ENCODE measurements around the gene SMIM9.
A peak's percentile ranks its signal among the peaks of the same experiment; 100 is the strongest.

Gene SMIM9

DNA sequence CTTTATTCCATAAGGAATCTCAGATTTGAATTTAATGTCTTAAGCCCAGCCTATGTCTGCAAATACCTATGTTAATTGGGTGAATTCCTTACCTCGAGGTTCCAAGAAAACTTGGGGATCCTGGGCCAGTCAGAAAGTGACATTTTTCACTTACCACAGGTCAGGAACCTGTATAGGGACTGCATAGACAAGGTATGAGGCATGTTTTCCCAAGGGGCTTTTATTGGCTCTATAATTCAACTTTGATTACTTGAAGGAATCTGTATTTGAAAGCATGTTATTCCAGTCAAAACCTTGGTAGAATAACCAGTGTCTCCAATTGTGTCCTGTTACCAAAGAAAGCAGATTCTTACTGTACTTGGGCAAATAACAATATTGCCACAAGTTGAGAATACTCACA is 20.7 kb downstream of the SMIM9 start:
- no peak for DNase-seq

GRCh38 chrX:154812341-154813101 is 21.9 kb downstream of the SMIM9 start:
- DNase-seq, result no peak

DNA sequence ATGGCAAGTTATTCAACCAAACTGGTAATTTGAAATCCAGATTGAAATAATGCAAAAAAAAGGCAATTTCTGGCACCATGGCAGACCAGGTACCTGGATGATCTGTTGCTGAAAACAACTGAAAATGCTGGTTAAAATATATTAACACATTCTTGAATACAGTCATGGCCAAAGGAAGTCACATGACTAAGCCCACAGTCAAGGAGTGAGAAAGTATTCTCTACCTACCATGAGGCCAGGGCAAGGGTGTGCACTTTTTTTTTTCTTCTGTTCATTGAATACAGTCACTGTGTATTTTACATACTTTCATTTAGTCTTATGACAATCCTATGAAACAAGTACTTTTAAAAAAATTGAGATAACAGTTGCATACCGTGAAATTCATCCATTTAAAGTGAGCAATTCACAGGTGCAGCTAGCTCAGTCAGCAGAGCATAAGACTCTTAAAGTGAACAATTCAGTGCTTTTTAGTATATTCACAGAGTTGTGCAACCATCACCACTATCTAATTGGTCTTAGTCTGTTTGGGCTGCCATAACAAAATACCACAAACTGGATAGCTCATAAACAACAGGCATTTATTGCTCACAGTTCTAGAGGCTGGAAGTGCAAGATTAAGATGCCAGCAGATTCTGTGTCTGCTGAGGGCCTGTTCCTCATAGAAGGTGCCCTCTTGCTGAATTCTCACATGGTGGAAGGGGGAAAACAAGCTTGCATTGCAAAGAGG is 24.4 kb downstream of the SMIM9 start:
- DNase-seq, result no peak

DNA sequence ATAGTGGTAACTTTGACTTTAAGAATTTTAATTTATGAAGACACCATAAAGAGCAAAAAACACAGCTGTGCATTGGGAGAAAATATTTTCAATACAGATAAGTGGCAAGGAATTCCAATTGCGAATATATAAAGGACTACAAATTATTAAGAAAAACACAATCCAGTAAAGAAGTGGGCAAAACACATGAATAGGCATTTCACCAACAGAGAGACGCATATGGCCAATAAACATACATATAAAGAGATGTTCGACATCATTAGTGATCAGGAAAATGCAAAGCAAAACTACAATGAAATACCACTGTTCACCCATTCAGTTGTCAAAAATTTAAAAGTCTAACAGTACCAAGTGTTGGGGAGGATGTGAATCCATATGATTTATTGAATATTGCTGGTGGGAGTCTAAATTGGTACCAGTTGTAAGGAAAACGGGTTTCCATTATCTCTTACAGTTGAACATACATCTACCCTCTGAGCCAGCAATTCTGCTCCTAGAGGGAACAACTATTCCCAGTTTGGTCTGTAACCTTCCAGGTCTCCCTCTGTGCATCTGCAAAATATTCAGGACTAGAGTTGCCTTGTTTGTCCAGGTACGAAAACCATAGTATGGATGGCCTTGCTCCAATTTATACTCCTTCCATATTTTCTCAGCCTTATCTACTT is 27.5 kb downstream of the SMIM9 start:
- no peak for DNase-seq

- DNase-seq, result no peak
Measured at GRCh38 chrX:154805696-154806091, 28.8 kb downstream of the SMIM9 start.

DNA sequence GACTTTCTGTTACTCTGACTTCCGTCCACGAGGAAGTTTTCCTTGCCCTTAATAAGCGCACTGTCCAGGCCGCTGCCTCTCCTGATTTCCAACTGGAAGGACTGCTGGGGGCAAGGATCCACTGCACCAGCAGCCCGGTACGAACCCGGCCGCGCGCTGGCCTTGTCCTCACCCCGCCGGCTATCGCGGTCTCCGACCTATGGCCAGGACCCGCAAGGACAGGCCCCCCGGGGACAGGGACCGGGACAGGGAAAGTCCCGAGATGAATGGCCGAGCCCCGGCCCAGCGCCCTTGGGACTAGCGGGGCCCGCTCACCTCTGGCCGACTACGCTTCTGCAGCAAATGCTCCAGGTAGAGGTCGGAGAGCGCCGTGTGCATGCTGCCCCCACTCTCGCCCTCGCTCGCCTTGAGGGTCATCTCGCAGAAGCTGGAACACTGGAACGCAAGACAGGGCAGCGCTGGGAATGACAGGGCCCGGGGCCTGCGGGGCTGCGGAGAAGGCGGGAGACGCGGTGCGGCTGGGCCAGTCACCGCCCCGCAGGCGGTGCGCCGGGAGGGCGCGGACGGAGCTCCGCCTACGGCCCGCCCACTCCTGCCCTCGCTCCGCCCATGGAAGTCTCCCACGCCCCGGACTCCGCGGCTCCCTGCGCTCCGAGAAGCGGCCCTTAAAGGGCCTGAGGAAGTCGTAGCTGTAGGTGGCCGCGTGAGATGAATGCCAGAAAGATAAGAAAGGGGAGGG is 29.3 kb downstream of the SMIM9 start, which contains the start of gene MPP1:
Gene MPP1 (minus strand): TSS at position 529 of the 739 bp plus-strand sequence. CDS start 112 bp downstream, at position 417.
- DNase-seq, result peak; percentile 17 to 57

DNA sequence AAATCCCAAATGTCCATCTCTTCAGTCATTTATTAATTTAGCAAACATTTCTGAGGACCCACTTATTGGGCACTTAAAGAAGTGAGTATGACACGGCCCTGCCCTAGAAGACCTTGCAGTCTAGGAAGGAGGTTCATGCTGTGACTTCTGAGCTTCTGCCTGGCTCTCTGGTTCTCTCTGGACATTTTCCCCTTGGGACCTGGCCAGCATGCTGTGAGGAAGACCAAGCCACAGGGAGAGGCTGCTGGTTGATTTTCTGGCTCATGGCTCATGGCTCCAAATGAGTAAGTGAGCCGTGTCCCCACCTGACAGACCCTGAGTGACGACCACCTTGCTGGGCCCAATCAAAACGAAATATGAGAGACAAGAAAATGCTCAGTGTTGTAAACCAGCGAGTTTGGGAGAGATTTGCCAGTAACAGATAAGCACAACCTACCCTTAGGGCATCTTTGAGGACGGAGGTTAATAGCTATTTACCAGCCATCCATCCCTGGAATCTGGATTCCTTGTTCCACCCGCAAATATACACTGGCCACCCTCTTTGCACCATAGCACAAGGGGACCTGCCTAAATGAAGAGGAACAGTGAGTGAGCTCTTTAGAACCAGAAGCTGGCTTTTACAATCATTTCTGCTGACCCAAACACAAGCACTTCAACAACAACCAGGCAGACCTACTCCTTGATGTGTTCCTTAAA is 30.1 kb downstream of the SMIM9 start:
- DNase-seq, result no peak

GRCh38 chrX:154802947-154803346 is 31.5 kb downstream of the SMIM9 start:
- no peak for DNase-seq

DNA sequence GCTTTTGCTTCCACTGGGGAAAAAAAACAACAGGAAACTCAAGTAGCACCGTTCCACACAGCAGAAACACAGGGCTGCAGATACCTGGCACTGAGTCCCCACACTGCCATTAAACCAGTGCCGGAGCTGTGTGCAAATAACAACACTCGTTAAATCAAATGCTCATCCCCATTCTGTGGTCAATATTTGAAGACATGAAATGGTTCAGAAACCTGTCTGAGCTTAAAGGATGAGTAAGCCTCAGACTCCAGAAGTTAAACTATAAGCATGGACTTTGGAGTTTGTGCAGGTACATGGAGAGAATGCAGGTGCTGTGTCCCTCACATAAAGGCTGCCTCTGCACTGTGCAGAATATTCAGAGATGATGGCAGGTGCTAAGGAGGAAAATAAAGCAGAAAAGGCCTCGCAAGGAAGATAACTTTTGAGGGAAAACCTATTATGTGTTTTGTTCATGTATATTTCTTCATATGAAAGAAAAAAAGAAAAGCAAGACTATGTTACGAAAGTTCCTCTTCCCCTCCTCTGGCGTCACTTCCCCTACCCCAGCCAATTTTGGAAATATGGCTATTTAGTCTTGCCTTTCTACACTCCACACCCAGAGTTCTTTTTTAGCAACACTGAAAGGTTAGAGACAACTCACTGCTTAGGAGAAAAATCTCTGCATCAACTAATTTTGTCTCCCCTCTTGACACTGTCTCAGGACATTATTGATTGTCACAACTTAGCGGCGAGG is 33.8 kb downstream of the SMIM9 start:
- peak in 1 of 2 experiments; percentile 21 for DNase-seq

- peak; percentile 56 to 74 for DNase-seq
Measured at GRCh38 chrX:154799556-154800348, 34.7 kb downstream of the SMIM9 start.

- DNase-seq, result no peak
Measured at GRCh38 chrX:154797006-154797405, 37.5 kb downstream of the SMIM9 start.

- no peak for DNase-seq
Measured at GRCh38 chrX:154795016-154795415, 39.4 kb downstream of the SMIM9 start.

- no peak for DNase-seq
Measured at GRCh38 chrX:154793084-154793795, 41.2 kb downstream of the SMIM9 start.

DNA sequence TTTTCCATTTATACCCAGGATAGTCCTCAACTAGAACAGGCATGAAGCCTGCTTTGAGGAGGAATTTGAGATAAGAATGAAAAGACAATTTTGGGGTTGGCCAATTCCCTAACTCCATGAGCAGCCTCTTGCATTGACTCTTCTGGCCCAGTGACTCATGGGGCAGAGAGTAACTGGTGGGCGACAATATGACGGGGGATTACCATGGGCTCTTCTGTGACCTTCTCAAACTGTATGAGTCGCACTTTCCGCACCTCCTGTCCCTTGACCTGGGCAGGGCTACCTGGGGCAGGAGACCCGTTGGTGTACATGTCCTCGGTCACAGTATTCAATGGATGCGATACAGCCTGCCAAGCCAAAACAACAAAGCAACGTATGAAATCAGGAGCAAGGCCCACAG is 42.5 kb downstream of the SMIM9 start:
- no peak for DNase-seq

DNA sequence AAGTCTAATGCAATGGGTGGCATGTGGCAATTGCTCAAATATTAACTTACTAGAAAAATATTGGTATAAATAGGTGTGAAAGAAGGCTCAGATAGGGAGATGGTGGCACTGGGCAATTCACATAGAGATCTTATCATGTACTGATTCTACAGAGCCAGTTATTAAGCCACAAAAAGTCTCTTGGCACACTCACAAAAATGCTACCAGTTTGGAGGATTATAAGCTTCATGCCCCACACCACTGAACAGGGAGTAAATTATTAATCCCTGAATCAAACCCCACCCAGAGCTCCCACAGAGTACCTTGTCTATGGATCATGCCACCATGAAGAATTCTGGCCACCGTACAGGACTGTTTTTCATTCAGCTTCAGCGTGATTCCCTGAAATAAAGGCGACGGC is 43.0 kb downstream of the SMIM9 start:
- DNase-seq, result no peak

GRCh38 chrX:154785716-154786115 is 48.7 kb downstream of the SMIM9 start:
- no peak for DNase-seq

DNA sequence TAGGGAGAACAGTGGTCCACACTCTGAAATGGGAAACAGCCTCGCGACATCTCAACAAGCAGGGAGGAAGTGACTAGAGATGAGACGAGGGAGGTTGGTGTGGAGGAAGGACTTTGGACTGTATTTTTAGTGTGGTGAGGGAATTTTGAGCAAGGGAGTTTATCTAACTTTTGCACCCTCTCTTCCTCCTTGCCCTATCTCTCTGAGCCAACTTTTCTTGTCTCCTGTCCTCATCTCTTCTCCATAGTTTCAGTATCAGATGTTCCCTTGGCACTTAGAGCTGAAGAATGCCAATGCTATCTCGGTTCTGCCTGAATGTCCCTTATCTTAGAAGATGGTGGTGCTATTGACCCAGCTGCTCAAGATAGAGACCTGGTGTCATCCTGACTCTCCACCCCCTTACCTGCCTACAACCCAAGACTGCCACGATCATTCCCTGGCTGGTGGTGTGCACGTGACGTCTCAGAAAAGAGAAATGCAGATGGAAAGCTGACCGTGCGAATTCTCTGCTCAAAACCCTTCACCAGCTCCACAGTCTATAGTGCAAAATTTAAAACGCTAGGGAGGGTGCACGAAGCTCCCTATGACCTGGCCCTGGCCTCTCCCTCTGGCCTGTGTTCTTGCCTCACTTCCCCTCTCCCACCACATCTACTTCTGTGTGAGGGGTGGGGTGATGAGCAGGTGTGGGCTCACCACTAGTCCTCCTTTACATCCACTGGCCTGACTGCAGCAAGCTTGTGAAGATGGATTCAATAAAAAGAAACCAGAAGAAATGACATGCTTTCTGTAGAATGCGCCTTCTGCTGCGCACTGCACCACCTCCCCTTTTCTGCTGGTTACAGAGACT is 50.1 kb downstream of the SMIM9 start:
- no peak for DNase-seq

GRCh38 chrX:154780968-154781367 is 53.5 kb downstream of the SMIM9 start:
- no peak for DNase-seq

DNA sequence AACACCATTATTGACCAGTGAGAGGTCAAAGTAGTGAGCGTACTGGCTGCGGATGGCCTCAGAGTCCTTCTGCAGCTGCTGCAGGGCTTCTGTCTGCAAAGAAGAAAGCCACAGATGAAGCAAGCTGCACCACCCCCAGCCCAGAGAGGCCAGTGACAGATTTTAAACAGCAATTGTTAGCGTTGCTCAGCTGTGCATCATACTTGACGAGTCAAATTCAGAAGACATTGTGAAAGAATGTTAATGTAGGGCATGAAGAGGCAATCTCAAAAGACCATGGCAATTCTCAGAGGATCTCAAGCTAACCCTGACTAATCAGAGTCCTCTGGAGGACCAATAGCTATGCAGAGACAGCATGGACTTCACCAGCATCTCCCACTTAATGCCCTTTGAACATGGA is 55.2 kb downstream of the SMIM9 start:
- no peak for DNase-seq

Measured in NCI-H1930 (cell line).